Measurements from ENCODE around the gene CSRNP3.

The CSRNP3 gene

DNA sequence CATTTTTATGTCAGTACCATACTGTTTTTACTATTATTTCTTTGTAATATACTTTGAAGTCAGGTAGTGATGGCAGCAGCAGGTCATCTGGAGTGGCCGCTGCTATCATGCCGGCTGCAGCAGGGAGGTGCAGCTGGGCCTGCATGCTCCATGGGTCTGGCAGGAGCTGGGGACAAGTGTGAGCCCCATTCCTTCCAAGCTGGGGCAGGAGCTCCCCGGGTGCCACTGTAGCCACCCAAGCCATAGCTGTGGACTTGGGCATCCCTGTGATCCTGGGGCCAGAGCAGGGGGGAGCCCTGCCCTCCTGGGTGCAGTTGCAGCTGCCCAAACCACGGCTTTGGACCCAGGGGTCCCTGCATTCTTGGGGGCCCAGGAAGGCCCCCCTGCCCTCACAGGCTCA, 59.2 kb downstream of the CSRNP3 start:
- in situ Hi-C loops (cut with HindIII; ENCODE audit: low pct_ligation_motif_present, low pct_unique_long_range_greater_than_20kb, low sequenced_read_pairs): no loop called here
- no peak for DNase-seq

DNA sequence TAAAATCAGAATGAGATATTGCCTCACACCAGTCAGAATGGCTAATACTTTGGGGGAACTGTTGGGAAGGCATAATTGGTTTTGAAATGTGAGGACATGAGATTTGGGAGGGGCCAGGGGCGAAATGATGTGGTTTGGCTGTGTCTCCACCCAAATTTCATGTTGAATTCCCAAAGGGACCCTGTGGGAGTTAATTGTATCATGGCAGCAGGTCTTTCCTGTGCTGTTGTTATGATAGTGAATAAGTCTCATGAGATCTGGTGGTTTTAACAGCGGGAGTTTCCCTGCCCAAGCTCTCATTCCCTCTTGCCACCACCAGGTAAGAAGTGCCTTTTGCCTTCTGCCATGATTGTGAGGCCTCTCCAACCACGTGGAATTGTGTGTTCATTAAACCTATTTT, 59.6 kb downstream of the CSRNP3 start:
- no peak for DNase-seq

GRCh38 chr2:165533331-165533730, 63.8 kb downstream of the CSRNP3 start:
- in situ Hi-C loops (cut with HindIII; ENCODE audit: low pct_ligation_motif_present, low pct_unique_long_range_greater_than_20kb, low sequenced_read_pairs): no loop called here

More for the DNA sequence above, 59.6 kb downstream of the CSRNP3 start:
- in situ Hi-C loops (cut with HindIII; ENCODE audit: low pct_ligation_motif_present, low pct_unique_long_range_greater_than_20kb, low sequenced_read_pairs): no loop called here

DNA sequence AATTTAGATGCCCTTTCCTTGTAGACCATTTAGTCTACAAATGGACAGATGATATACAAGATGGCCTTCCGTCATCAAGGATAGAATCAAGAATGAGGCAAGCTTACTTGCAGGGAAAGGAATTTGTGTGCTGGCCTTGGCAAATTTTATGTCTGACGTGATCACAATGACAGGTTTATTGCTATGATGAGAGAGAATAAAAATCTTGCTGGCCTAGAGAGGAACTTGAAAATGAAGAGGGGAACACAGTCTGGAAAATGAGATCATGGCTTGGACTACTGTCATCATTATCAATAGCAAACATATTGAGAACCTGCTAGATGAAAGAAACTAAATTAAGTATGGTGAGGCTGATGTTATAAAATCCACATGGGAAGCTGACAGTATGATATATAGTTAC, 66.0 kb downstream of the CSRNP3 start:
- in situ Hi-C loops (cut with HindIII; ENCODE audit: low pct_ligation_motif_present, low pct_unique_long_range_greater_than_20kb, low sequenced_read_pairs): no loop called here
- DNase-seq: no peak

More at GRCh38 chr2:165533331-165533730, 63.8 kb downstream of the CSRNP3 start:
- DNase-seq: no peak

GRCh38 chr2:165536851-165537499, 67.5 kb downstream of the CSRNP3 start:
- in situ Hi-C loops (cut with HindIII; ENCODE audit: low pct_ligation_motif_present, low pct_unique_long_range_greater_than_20kb, low sequenced_read_pairs): no loop called here

GRCh38 chr2:165539985-165540384, 70.5 kb downstream of the CSRNP3 start:
- in situ Hi-C loops (cut with HindIII; ENCODE audit: low pct_ligation_motif_present, low pct_unique_long_range_greater_than_20kb, low sequenced_read_pairs): no loop called here

More at GRCh38 chr2:165536851-165537499, 67.5 kb downstream of the CSRNP3 start:
- no peak for DNase-seq

GRCh38 chr2:165544897-165545296, 75.4 kb downstream of the CSRNP3 start:
- no peak for DNase-seq
- in situ Hi-C loops (cut with HindIII; ENCODE audit: low pct_ligation_motif_present, low pct_unique_long_range_greater_than_20kb, low sequenced_read_pairs): no loop called here

More at GRCh38 chr2:165539985-165540384, 70.5 kb downstream of the CSRNP3 start:
- DNase-seq: no peak

GRCh38 chr2:165547900-165548299, 78.4 kb downstream of the CSRNP3 start:
- in situ Hi-C loops (cut with HindIII; ENCODE audit: low pct_ligation_motif_present, low pct_unique_long_range_greater_than_20kb, low sequenced_read_pairs): no loop called here

DNA sequence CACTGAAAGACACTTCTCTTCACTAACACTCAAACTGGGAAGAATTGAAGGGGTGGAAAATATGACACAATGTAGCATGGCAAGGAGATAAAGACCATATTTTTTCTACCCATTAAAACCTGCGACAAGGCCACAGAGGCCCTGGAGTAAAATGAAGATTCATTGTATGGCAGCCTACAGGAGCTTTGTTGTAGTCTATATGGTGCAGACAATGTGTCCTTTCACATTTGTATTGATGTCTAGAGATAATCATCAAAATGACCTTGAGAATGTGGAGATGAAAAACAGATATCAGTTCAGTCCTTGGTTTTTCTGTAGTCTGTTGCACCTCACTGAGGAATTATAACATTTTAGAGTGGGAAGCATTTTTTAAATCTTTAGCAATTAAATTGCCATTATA, 80.1 kb downstream of the CSRNP3 start:
- no peak for DNase-seq
- in situ Hi-C loops (cut with HindIII; ENCODE audit: low pct_ligation_motif_present, low pct_unique_long_range_greater_than_20kb, low sequenced_read_pairs): no loop called here

More at GRCh38 chr2:165547900-165548299, 78.4 kb downstream of the CSRNP3 start:
- no peak for DNase-seq

GRCh38 chr2:165558832-165559231, 89.3 kb downstream of the CSRNP3 start:
- in situ Hi-C loops (cut with HindIII; ENCODE audit: low pct_ligation_motif_present, low pct_unique_long_range_greater_than_20kb, low sequenced_read_pairs): no loop called here
- DNase-seq: no peak

DNA sequence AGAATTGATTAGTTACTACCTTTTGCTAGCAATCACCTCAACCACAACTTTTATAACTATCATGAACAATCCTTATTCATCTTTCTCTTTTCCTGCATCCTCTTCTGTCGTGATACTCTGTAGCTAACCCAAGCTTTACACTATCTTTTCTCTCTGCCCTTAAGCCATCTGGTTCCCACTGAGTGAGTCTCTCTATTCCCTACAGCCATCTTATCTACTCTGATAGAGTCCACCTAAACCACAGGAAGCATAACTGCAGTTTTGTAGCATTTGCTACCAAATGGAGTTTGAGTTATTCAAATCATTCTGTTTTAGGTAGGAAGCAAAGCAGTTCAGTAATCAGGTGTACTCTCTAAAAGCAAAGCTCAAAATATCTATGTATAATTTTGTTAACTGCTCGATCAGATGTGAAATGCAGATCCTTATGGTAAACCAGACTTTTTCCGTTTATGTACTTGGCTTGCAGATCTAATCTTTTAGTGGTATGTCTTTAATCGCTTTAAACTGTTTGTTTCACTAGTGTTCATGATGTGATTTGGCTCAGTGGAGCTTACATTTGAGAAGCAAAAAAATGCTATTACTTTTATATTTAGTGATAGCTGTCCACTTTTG, 91.0 kb downstream of the CSRNP3 start:
- in situ Hi-C loops (cut with HindIII; ENCODE audit: low pct_ligation_motif_present, low pct_unique_long_range_greater_than_20kb, low sequenced_read_pairs): no loop called here
- DNase-seq: no peak

- in situ Hi-C loops (cut with HindIII; ENCODE audit: low pct_ligation_motif_present, low pct_unique_long_range_greater_than_20kb, low sequenced_read_pairs): no loop called here
- DNase-seq: no peak
These were observed 92.0 kb downstream of the CSRNP3 start for GRCh38 chr2:165561516-165561915.

- no peak for DNase-seq
- in situ Hi-C loops (cut with HindIII; ENCODE audit: low pct_ligation_motif_present, low pct_unique_long_range_greater_than_20kb, low sequenced_read_pairs): no loop called here
These were observed 92.7 kb downstream of the CSRNP3 start for GRCh38 chr2:165562233-165562632.

DNA sequence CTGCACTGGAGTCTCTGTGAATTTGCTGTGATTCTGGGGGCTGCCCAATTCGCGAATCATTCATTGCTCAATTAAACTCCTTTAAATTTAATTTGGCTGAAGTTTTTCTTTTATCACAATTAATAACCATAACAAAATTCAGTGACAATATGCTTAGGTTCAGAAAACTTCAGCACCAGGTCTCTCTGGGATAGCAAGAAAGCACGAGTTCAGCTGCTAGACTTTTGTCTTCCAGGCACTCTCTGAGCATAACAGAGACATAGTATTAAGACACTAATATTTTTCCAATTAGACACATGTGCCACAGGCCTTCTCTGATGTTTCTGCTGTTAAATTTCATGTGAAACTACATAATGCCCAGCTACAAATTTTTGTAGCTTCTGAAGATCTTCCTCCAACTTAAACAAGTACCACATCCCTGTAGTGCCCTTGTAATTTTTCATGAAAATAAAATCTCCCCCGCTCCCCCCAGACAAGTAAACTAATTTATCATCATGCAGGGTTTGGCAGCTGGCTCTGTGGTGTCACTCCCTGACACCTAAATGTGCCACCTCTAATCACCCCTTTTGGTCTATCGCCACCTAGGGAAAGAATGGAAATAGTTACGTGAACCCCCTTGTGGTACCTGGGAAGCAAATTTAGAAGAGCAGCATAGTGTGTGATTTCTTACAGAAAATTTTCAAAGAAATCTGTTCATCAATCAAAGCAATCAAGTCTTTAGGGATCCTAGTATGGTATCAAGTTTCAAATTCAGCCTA, 94.1 kb downstream of the CSRNP3 start:
- peak; percentile 39 for DNase-seq

DNA sequence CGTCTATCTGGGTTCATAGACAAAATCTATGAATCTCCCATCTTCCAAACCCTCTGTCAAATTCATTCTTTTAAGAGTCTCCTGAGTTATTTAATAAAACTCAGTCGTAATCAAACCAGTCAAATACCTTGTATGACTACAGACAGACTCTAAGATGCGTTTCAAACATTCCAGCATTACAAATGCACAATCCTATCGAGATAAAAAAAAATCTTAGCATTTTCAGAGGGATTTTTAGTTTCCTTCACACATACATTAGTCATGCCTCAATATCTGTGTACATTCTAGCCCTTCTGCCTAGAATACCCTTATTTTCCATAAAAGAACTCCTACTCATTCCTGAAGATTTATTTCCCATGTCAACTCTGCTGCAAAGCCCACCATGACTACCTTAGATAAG, 96.5 kb downstream of the CSRNP3 start:
- in situ Hi-C loops (cut with HindIII; ENCODE audit: low pct_ligation_motif_present, low pct_unique_long_range_greater_than_20kb, low sequenced_read_pairs): no loop called here
- no peak for DNase-seq

More for the DNA sequence above, 94.1 kb downstream of the CSRNP3 start:
- in situ Hi-C loops (cut with HindIII; ENCODE audit: low pct_ligation_motif_present, low pct_unique_long_range_greater_than_20kb, low sequenced_read_pairs): no loop called here

DNA sequence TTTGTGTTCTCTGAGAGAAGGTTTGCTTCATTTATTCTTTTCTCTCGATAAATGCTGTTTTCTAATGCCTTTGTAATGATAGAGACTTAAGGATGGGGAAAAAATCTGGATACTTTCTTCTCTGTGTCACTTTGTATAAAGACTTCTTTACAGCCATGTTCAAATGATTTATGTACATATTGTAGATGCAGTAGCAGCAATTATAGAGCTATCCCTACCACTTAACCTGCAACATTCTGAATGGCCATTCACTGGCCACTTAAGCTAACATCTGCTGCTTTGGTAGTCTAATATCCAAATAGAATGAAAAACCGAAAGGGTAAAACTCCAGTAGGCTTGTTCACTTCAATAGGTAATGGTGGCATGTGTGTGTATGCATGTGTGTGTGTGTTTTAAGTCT, 97.8 kb downstream of the CSRNP3 start:
- in situ Hi-C loops (cut with HindIII; ENCODE audit: low pct_ligation_motif_present, low pct_unique_long_range_greater_than_20kb, low sequenced_read_pairs): no loop called here
- DNase-seq: no peak

DNA sequence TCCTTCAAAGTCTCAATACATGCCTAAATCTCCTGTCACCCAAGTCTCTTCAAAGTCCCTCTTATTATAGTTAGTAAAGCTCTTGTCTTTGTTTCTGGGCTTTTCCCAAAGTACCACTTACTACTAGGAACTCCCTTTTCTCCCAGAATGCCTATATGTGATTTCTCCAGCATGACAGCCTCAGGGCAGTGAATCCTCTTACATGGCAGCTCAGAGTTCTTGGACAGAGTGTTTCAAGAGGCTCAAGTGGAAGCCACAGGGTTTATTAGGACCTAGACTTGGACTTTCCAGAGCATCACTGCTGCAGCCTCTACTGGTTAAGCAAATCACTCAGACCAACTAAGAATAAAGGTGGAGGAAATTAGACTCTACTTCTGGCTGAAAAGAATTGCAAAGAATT, 98.9 kb downstream of the CSRNP3 start:
- no peak for DNase-seq

GRCh38 chr2:165571477-165571876, 102.0 kb downstream of the CSRNP3 start:
- in situ Hi-C loops (cut with HindIII; ENCODE audit: low pct_ligation_motif_present, low pct_unique_long_range_greater_than_20kb, low sequenced_read_pairs): no loop called here
- DNase-seq: no peak

More for the DNA sequence above, 98.9 kb downstream of the CSRNP3 start:
- in situ Hi-C loops (cut with HindIII; ENCODE audit: low pct_ligation_motif_present, low pct_unique_long_range_greater_than_20kb, low sequenced_read_pairs): no loop called here

DNA sequence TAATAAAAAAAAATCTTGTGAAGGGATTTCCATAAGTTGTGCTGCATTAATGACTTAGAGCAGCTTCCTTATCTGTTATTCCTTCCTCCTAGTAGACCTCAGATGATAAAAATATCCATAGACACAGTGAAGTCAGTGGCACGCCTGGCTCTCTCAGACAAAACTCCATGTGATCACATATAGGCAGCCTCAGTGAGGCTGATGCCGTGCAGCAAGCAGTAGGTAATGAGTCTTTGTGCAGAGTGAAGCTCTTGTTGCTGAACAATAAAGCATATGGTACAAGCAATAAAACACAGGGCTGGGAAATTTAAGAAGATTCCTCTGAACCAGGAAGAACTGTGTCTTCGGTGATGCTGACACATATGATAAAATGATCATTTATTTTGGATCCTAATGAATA, 102.7 kb downstream of the CSRNP3 start:
- in situ Hi-C loops (cut with HindIII; ENCODE audit: low pct_ligation_motif_present, low pct_unique_long_range_greater_than_20kb, low sequenced_read_pairs): no loop called here
- no peak for DNase-seq
